DMS114 treated with DMSO at 0.1 percent for 48 hours (cell line): ENCODE results near the gene TMEM132C.

Experiments used
- DNase-seq: peaks from one replicate; lab custom pipeline; 2025; ENCODE audit not compliant: unreplicated experiment; lab: John Stamatoyannopoulos, UW

TMEM132C gene

GRCh38 chr12:128338386-128339125 lies 71.6 kb downstream of the TMEM132C start:
- no peak for DNase-seq

GRCh38 chr12:128339126-128339520 lies 72.2 kb downstream of the TMEM132C start:
- DNase-seq, result no peak

- no peak for DNase-seq
Observed at GRCh38 chr12:128339631-128340030, 72.7 kb downstream of the TMEM132C start.

GRCh38 chr12:128353301-128353700 lies 86.3 kb downstream of the TMEM132C start:
- DNase-seq, result no peak

GRCh38 chr12:128356547-128356946 lies 89.6 kb downstream of the TMEM132C start:
- no peak for DNase-seq

GRCh38 chr12:128361400-128361995 lies 94.5 kb downstream of the TMEM132C start:
- DNase-seq, result no peak

GRCh38 chr12:128365032-128365431 lies 98.1 kb downstream of the TMEM132C start:
- DNase-seq, result no peak

GRCh38 chr12:128365651-128366231 lies 98.8 kb downstream of the TMEM132C start:
- DNase-seq, result no peak

- no peak for DNase-seq
Observed at GRCh38 chr12:128367961-128368360, 101.0 kb downstream of the TMEM132C start.

GRCh38 chr12:128381541-128381940 lies 114.6 kb downstream of the TMEM132C start:
- DNase-seq, result no peak

GRCh38 chr12:128381946-128382345 lies 115.0 kb downstream of the TMEM132C start:
- DNase-seq, result no peak

- DNase-seq, result no peak
Observed at GRCh38 chr12:128382946-128383345, 116.0 kb downstream of the TMEM132C start.

GRCh38 chr12:128383357-128383937 lies 116.5 kb downstream of the TMEM132C start:
- DNase-seq, result no peak

GRCh38 chr12:128385736-128386135 lies 118.8 kb downstream of the TMEM132C start:
- no peak for DNase-seq

- peak; percentile 33 for DNase-seq
Observed at GRCh38 chr12:128387811-128388422, 120.9 kb downstream of the TMEM132C start.

GRCh38 chr12:128388461-128389000 lies 121.6 kb downstream of the TMEM132C start:
- no peak for DNase-seq

GRCh38 chr12:128393346-128393745 lies 126.4 kb downstream of the TMEM132C start:
- DNase-seq, result no peak

GRCh38 chr12:128394137-128394536 lies 127.2 kb downstream of the TMEM132C start:
- DNase-seq, result no peak

GRCh38 chr12:128399253-128399652 lies 132.3 kb downstream of the TMEM132C start:
- no peak for DNase-seq

GRCh38 chr12:128402486-128403243 lies 135.7 kb downstream of the TMEM132C start:
- no peak for DNase-seq

GRCh38 chr12:128408669-128409068 lies 141.7 kb downstream of the TMEM132C start:
- no peak for DNase-seq
